GM12878 (cell line): Measurements from ENCODE around the gene ELP2. TPM values are rescaled to one million over a fixed set of nuclear protein-coding genes. Genes with fewer than 3 reads are reported as not detected.
A peak's percentile ranks its signal among the peaks of the same experiment; 100 is the strongest.

Experiments
- ATAC-seq: fragments of 200-7000 bp; cut with Tn5 transposase; 3 replicates; pipeline ENCODE4 v1.9.1; 2020; ENCODE audit warnings: mild to moderate bottlenecking, moderate library complexity
- BruUV-seq: library from RNA; stranded (reverse); fragments of 400-500 nt; replicated peaks from 2 replicates; lab custom pipeline; 2021; lab: Mats Ljungman, UMichigan
- CTCF ChIA-PET: fragments of 300-600 bp; sonication (Branson Sonifier 250); formaldehyde crosslinking; extraction: SDS; loops from one replicate; lab custom pipeline; 2021; ENCODE audit warnings: inconsistent platforms; lab: Yijun Ruan, JAX
- POLR2A ChIA-PET: fragments of 350-600 bp; formaldehyde crosslinking; extraction: SDS; loops from one replicate; lab custom pipeline; 2021; ENCODE audit warnings: inconsistent platforms; lab: Charles Lee
- RAD21 ChIA-PET: fragments of 300-600 bp; sonication (Branson Sonifier 250); formaldehyde crosslinking; loops from one replicate; lab custom pipeline; 2023; ENCODE audit warnings: antibody characterized with exemption; ENCODE audit not compliant: unreplicated experiment; lab: Charles Lee
- SMC1A ChIA-PET: fragments of 300-600 bp; sonication (Branson Sonifier 250); formaldehyde crosslinking; loops from one replicate; lab custom pipeline; 2023; ENCODE audit not compliant: unreplicated experiment, uncharacterized antibody; lab: Charles Lee
- DNase-seq: peaks from one replicate; pipeline ENCODE4 v3.0.0-alpha.2; 2011; ENCODE audit warnings: low read depth, low spot score
- FAIRE-seq: peaks from 3 replicates; lab custom pipeline; 2011; peaks lifted over from hg19 to GRCh38; lab: Jason Lieb, UNC
- H2AFZ ChIP-seq: 2 replicates; pipeline ENCODE4 v1.6.0; 2011; ENCODE audit warnings: low read depth, low read length, control low read depth; ENCODE audit not compliant: control insufficient read depth
- H3K27ac ChIP-seq: 2 replicates; pipeline ENCODE4 v1.5.1; 2011; ENCODE audit warnings: control low read depth; ENCODE audit not compliant: control insufficient read depth, insufficient read depth
- H3K27me3 ChIP-seq, 2 experiments: replicated peaks in 1 of 2; 2 replicates each; pipeline versions ENCODE4 v1.6.0 to v1.6.1; 2011; ENCODE audit warnings: low read length in 1 of 2; ENCODE audit not compliant: control insufficient read depth in 2 of 2, insufficient read depth in 2 of 2
- H3K36me3 ChIP-seq, 2 experiments: 2 replicates each; pipeline ENCODE4 v1.5.1; 2011; ENCODE audit warnings: low read length in 1 of 2; ENCODE audit not compliant: control insufficient read depth in 2 of 2, insufficient read depth in 2 of 2
- H3K4me1 ChIP-seq: 2 replicates; pipeline ENCODE4 v1.6.1; 2011; ENCODE audit warnings: mild to moderate bottlenecking, low read length, moderate library complexity, mixed read lengths; ENCODE audit not compliant: control insufficient read depth, insufficient read depth
- H3K4me2 ChIP-seq: 2 replicates; pipeline ENCODE4 v1.6.0; 2011; ENCODE audit warnings: control low read depth; ENCODE audit not compliant: control insufficient read depth, insufficient read depth
- H3K4me3 ChIP-seq: fragments of 200-600 bp; sonication (generic); 2 replicates; pipeline ENCODE4 v1.5.1; 2016
- H3K79me2 ChIP-seq: 2 replicates; pipeline ENCODE4 v1.6.0; 2011; ENCODE audit warnings: low read length; ENCODE audit not compliant: control insufficient read depth, insufficient read depth
- H3K9ac ChIP-seq: 2 replicates; pipeline ENCODE4 v1.8.0; 2011; ENCODE audit warnings: low read length, control low read depth, mixed read lengths; ENCODE audit not compliant: control insufficient read depth, insufficient read depth
- H3K9me3 ChIP-seq: replicated peaks from 3 replicates; pipeline ENCODE4 v1.5.1; 2011; ENCODE audit warnings: mild to moderate bottlenecking, low read length; ENCODE audit not compliant: control insufficient read depth, insufficient read depth
- H4K20me1 ChIP-seq: 2 replicates; pipeline ENCODE4 v1.6.0; 2011; ENCODE audit not compliant: control insufficient read depth, insufficient read depth
- EP300 ChIP-seq, 2 experiments: fragments of 150-350 bp in 1 of 2; IDR thresholded peaks; 2 replicates each; pipeline ENCODE4 v1.6.1; 2011 to 2012; ENCODE audit warnings: low read depth in 2 of 2, low read length in 2 of 2, borderline replicate concordance in 1 of 2, improper control_type of control experiment in 1 of 2, inconsistent platforms in 1 of 2; ENCODE audit not compliant: control insufficient read depth in 1 of 2
- GABPA ChIP-seq: IDR thresholded peaks from 2 replicates; pipeline ENCODE4 v1.6.1; 2014; ENCODE audit warnings: antibody characterized with exemption, low read depth, mild to moderate bottlenecking, inconsistent platforms
- HCFC1 ChIP-seq: fragments of 150-350 bp; IDR thresholded peaks from 2 replicates; pipeline ENCODE4 v1.6.1; 2014; ENCODE audit warnings: low read length
- HDAC2 ChIP-seq: fragments of 200-600 bp; sonication (generic); IDR thresholded peaks from 2 replicates; pipeline ENCODE4 v1.6.1; 2017
- IKZF2 ChIP-seq, 2 experiments: fragments of 450-650 bp; IDR thresholded peaks; 2 replicates each; pipeline ENCODE4 v1.6.1; 2017; ENCODE audit warnings: mild to moderate bottlenecking in 2 of 2, moderate library complexity in 2 of 2
- MEF2B ChIP-seq: fragments of 450-650 bp; IDR thresholded peaks from 2 replicates; pipeline ENCODE4 v1.6.1; 2018; ENCODE audit warnings: mild to moderate bottlenecking, moderate library complexity; ENCODE audit not compliant: partially characterized antibody, poor library complexity, severe bottlenecking
- PML ChIP-seq: IDR thresholded peaks from 2 replicates; pipeline ENCODE4 v1.6.1; 2012; ENCODE audit warnings: low read length, inconsistent platforms
- POLR2AphosphoS2 ChIP-seq: IDR thresholded peaks from 2 replicates; pipeline ENCODE4 v1.6.1; 2011; ENCODE audit warnings: low read depth, mild to moderate bottlenecking, low read length, improper control_type of control experiment, moderate library complexity
- SRF ChIP-seq, 2 experiments: IDR thresholded peaks; 2 replicates each; pipeline ENCODE4 v1.6.1; 2011; ENCODE audit warnings: low read depth in 2 of 2, low read length in 2 of 2, mild to moderate bottlenecking in 1 of 2, moderate library complexity in 1 of 2
- SUPT20H ChIP-seq: IDR thresholded peaks from 2 replicates; pipeline ENCODE4 v1.6.1; 2011; ENCODE audit warnings: low read depth, mild to moderate bottlenecking, low read length, moderate library complexity, borderline replicate concordance; ENCODE audit not compliant: control insufficient read depth
- ZBED1 ChIP-seq: IDR thresholded peaks from 2 replicates; pipeline ENCODE4 v1.6.1; 2016; ENCODE audit warnings: borderline replicate concordance
- ZZZ3 ChIP-seq: IDR thresholded peaks from 2 replicates; pipeline ENCODE4 v1.6.1; 2011; ENCODE audit warnings: low read depth; ENCODE audit not compliant: control insufficient read depth, insufficient read length
- WGBS: methylation state at CpG from one replicate; pipeline ENCODE4 v1.1.6; 2016; ENCODE audit warnings: low lambda C conversion rate; ENCODE audit not compliant: insufficient replicate concordance, insufficient coverage; ENCODE audit errors: missing lambda C conversion rate; 5-methylcytosine and 5-hydroxymethylcytosine counted together
- in situ Hi-C: fragments of 300-500 bp; cut with MboI; formaldehyde crosslinking; loops from 9 replicates; pipeline ENCODE4 v1.14.3; 2018; ENCODE audit warnings: mixed read lengths
- intact Hi-C: fragments of 100-400 bp; cut with micrococcal nuclease; formaldehyde crosslinking; loops from one replicate; pipeline ENCODE4 v1.14.2; 2022; ENCODE audit not compliant: unreplicated experiment
- polyA plus RNA-seq, 11 experiments: library from polyadenylated mRNA; depleted of rRNA in 4 of 11; unstranded in 6 of 11; stranded (reverse) in 5 of 11; fragments of >200 nt; fragmentation: Nextera tagmentation in 4 of 11; fragmentation: Illumina TruSeq in 1 of 11; extraction: Ambion mirVana in 4 of 11; extraction: Trizol in 1 of 11; gene quantifications; 1 replicate in 1 of 11; 2 replicates in 10 of 11; pipeline versions ENCODE4 v1.2.1 to v1.2.3, GENCODE V29; 2011 to 2016; ENCODE audit warnings: inconsistent platforms in 2 of 11, missing spikeins in 2 of 11, low read depth in 1 of 11
- total RNA-seq, 4 experiments: library from RNA; depleted of rRNA in 3 of 4; stranded (reverse); fragments of >200 nt in 3 of 4; fragmentation: Illumina TruSeq in 1 of 4; extraction: Trizol in 1 of 4; gene quantifications; 2 replicates each; pipeline versions ENCODE4 v1.2.1 to v1.2.3, GENCODE V29; 2013 to 2021
- TF ChIP-seq, protein P1 (sequence below): fragments of 450-650 bp; IDR thresholded peaks from 2 replicates; pipeline ENCODE4 v1.6.1; 2016; ENCODE audit warnings: mild to moderate bottlenecking
- TF ChIP-seq, protein P2 (sequence below): fragments of 450-650 bp; IDR thresholded peaks from 2 replicates; pipeline ENCODE4 v1.6.1; 2017; ENCODE audit warnings: antibody characterized with exemption, mild to moderate bottlenecking, moderate library complexity

The ELP2 gene
- total and polyA plus RNA-seq, 10 of the 15 experiments (the other 5 are each of a cell fraction or from before 2014, with no cell fraction given) = 56.9 to 134 (median 88.5) TPM

DNA sequence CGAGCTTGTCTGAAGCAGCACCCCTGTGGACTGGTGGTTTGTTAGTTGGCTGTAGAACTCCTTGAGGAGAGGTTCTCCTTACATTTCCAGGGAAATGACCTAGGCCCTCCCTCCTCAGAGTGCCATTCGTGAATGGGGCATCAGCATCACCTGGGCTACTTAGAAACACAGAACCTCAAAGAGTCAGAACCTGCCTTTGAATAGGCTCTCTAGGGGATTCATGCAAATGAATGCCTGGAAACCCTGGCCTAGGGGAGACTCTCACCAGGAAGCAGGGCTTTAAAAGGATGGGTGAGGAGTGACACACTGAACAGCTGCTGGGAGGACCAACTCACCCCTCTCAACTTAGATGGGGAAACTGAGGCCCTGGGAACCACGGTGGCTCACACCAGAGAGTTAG lies 55.5 kb downstream of the ELP2 start:
- 46% methylated on average over 3 of the region's 3 CpGs for WGBS
- H3K79me2 ChIP-seq = no peaks in the 10 kb centered on the region
- ChIA-PET POLR2A (no interaction called here), CTCF (interaction anchor here (1.2 kb wide), 1 partner anchor 20 kb away, joined by 3 read pairs; no protein-coding TSS in a partner anchor), SMC1A (no interaction called here), RAD21 (interaction anchor here (1.0 kb wide), 1 partner anchor 100 kb away, joined by 3 read pairs; no protein-coding TSS in a partner anchor)
- peaks cover 9% of the 10 kb centered on the region; the same call in 1 of the 2 replicates for H3K4me1 ChIP-seq
- no peaks in the 10 kb centered on the region for H3K9me3 ChIP-seq
- no peak overlapping the region for H2AFZ ChIP-seq
- H3K4me3 ChIP-seq = no peak overlapping the region
- no peak overlapping the region for H3K4me2 ChIP-seq
- H3K9ac ChIP-seq = no peak overlapping the region
- H4K20me1 ChIP-seq = no peaks in the 10 kb centered on the region
- no peak overlapping the region for H3K27ac ChIP-seq
- no peak for DNase-seq
- in situ Hi-C loops = no loop called here
- TF ChIP-seq HDAC2 (no peak), MEF2B (peak; percentile 19), SUPT20H (no peak)
- intact Hi-C loops = no loop called here
- no peak for FAIRE-seq
- H3K36me3 ChIP-seq = no peaks in the 10 kb centered on the region
- H3K27me3 ChIP-seq = no peaks in the 10 kb centered on the region
- no TSS peak for BruUV-seq
- ATAC-seq = no peak

DNA sequence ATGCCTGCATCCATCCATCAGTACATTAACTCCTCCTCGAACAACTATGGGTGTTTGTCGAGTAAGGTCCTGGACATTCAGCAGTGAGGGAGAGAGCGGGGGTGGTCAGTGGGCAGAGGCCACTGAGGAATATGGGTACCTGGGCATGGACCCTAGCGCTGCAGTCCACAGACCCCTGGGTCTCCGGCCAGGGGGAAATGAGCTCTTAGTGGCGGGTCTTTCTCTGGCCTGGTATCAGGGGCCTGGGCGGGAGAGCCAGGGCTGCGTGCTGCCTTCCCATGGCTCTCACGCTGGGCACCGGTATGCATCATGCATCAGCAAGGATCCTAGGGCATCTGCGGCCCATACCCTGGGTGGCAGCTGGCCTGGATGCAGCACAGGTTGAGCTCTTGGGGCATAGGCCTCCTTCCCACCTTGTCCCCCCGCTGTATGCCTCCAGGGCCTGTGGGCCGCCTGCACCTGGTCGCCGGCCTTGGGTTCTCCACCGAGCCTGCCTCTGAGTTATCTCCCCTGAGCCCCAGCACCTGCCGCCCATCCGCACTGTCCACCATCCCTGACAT lies 56.3 kb downstream of the ELP2 start:
- Histone ChIP-seq H3K36me3 (no peaks in the 10 kb centered on the region), H4K20me1 (no peaks in the 10 kb centered on the region), H3K9me3 (no peaks in the 10 kb centered on the region), H3K79me2 (no peaks in the 10 kb centered on the region), H2AFZ (no peak overlapping the region), H3K27ac (no peak overlapping the region), H3K4me3 (no peak overlapping the region), H3K27me3 (no peaks in the 10 kb centered on the region), H3K4me1 (peaks cover 9% of the 10 kb centered on the region; the same call in 1 of the 2 replicates), H3K9ac (no peak overlapping the region), H3K4me2 (no peak overlapping the region)
- BruUV-seq = no TSS peak
- ChIA-PET RAD21 (no interaction called here), CTCF (interaction anchor here (0.8 kb wide), 1 partner anchor 13 kb away, joined by 3 read pairs; no protein-coding TSS in a partner anchor), SMC1A (no interaction called here), POLR2A (no interaction called here)
- in situ Hi-C loops = no loop called here
- ATAC-seq = no peak
- 94% methylated on average over 18 of the region's 18 CpGs for WGBS
- no peak for DNase-seq
- intact Hi-C loops = no loop called here
- no peak for FAIRE-seq
- TF ChIP-seq ZZZ3 (no peak), ZBED1 (no peak), EP300 (IDR thresholded peaks at IDR 0.05; ENCODE audit: borderline replicate concordance in 1 of 2, control insufficient read depth in 1 of 2, low read depth in 2 of 2, low read length in 2 of 2) (no peak), HCFC1 (no peak), POLR2AphosphoS2 (no peak), IKZF2 (IDR thresholded peaks at IDR 0.05) (no peak), SRF (IDR thresholded peaks at IDR 0.05; ENCODE audit: low read depth in 2 of 2, low read length in 2 of 2) (no peak), GABPA (no peak), PML (no peak)
- TF ChIP-seq, protein P1, sequence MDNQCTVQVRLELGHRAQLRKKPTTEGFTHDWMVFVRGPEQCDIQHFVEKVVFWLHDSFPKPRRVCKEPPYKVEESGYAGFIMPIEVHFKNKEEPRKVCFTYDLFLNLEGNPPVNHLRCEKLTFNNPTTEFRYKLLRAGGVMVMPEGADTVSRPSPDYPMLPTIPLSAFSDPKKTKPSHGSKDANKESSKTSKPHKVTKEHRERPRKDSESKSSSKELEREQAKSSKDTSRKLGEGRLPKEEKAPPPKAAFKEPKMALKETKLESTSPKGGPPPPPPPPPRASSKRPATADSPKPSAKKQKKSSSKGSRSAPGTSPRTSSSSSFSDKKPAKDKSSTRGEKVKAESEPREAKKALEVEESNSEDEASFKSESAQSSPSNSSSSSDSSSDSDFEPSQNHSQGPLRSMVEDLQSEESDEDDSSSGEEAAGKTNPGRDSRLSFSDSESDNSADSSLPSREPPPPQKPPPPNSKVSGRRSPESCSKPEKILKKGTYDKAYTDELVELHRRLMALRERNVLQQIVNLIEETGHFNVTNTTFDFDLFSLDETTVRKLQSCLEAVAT = no peak
- TF ChIP-seq, protein P2, sequence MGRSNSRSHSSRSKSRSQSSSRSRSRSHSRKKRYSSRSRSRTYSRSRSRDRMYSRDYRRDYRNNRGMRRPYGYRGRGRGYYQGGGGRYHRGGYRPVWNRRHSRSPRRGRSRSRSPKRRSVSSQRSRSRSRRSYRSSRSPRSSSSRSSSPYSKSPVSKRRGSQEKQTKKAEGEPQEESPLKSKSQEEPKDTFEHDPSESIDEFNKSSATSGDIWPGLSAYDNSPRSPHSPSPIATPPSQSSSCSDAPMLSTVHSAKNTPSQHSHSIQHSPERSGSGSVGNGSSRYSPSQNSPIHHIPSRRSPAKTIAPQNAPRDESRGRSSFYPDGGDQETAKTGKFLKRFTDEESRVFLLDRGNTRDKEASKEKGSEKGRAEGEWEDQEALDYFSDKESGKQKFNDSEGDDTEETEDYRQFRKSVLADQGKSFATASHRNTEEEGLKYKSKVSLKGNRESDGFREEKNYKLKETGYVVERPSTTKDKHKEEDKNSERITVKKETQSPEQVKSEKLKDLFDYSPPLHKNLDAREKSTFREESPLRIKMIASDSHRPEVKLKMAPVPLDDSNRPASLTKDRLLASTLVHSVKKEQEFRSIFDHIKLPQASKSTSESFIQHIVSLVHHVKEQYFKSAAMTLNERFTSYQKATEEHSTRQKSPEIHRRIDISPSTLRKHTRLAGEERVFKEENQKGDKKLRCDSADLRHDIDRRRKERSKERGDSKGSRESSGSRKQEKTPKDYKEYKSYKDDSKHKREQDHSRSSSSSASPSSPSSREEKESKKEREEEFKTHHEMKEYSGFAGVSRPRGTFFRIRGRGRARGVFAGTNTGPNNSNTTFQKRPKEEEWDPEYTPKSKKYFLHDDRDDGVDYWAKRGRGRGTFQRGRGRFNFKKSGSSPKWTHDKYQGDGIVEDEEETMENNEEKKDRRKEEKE = no peak
